Activated CD4-positive, alpha-beta T cell treated with anti-CD3 and anti-CD28 coated beads, Interleukin-2, amount 50 U/mL, for 24 hours (primary cell): ENCODE results near the gene KRT36.

Experiments
- DNase-seq, 2 donors: peaks; one replicate each; pipeline ENCODE4 v3.0.0-alpha.2; 2020; ENCODE audit warnings: low read depth in 1 of 2, low spot score in 1 of 2

Gene KRT36

DNA sequence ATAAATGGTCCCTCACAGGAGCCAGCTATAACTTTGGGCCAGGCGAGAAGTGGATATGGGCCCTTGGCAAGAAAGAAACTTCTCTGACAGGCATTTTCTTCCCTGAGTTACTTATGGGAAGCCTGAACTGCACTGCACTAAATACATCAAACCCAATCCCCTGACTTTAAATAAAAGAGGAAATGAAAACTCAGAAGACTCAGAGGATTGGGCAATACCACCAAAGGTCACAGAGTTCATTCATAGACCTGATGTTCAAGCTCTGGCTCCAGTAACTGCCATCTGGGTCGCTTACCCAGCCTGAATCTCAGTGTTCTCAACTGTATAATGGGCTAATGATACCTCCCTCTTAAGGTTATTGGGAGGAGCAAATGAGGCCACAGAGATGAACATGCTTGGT is 9.6 kb downstream of the KRT36 start:
- no peak for DNase-seq

DNA sequence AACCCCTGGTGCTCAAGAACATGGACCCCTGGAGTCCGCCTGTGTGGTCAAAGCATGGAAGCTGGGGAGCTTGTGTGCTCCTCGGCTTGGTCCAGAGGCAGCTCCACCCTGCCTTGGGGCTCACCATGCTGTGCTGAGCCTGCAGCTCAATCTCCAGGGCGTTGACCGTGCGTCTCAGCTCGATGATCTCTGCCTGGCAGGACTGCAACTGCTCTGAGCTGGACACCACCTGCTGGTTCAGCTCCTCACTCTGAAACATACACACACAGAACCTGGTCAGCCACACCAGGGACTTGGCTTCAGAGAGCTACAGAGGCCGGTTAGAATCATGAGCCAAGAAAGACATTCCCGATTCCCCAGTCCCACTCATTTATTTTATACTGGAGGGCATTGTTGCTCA is 11.5 kb downstream of the KRT36 start:
- no peak for DNase-seq

DNA sequence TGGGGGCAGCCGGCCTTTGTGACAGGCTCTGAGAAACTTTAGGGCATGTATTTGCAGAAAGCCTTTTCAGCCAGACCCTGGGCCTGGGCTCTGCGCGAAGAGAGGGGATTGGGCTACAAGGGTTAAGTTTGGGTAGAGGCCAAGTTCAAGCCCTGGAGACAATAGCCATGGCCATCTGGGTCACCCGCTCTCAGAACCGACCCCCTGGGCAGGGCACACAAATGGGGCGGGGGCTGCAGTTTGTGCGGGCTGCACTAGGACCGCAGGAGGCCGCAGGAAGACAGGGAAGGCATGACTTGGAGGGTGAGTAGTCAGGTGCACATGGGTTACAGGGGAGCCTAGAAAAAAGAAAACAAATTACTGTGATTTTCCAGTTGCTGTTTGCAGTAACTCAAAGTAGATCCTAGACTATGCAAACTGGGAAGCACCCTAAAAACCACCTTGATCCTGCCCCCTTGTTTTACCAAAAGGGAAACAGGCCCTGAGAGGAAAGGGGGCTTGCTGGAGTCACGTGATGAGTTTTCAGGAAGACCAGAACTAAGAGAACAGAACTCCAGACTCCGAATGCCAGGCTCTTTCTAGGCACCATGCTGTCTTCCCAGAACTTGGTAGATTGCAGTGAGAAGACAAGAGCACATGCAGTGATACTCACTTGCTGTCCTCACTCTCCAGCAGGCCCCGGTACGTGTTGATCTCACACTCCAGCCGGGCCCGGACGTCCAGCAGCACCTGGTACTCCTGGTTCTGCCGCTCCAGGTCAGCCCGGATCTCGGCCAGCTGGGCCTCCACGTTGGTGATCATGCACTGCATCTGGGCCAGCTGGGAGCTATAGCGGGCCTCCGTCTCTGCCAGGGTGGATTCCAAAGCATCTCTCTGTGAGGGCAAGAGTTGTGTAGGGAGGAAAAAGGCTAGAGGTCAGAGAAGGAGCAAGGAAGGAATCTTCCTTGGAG is 12.6 kb downstream of the KRT36 start:
- DNase-seq = no peak

DNA sequence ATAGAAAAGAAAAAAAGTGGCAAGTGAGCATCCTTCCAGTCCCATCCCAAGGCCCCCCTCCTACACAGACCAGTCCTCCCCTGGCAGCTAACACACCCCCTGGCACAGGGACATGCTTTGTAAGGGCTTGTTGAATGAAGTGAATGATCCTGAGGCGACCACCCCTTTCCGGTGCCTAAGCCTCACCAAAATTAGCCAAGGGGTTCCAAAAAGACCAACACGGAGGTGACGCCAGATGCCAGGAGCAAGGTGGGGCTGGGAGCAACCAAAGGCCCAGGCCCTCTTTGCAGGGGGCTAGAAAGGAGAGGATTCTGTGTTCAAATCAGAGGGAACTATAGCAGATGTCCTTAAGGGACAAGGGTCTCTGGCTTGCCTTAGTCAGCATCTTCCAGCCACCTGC is 14.3 kb downstream of the KRT36 start:
- DNase-seq = no peak

DNA sequence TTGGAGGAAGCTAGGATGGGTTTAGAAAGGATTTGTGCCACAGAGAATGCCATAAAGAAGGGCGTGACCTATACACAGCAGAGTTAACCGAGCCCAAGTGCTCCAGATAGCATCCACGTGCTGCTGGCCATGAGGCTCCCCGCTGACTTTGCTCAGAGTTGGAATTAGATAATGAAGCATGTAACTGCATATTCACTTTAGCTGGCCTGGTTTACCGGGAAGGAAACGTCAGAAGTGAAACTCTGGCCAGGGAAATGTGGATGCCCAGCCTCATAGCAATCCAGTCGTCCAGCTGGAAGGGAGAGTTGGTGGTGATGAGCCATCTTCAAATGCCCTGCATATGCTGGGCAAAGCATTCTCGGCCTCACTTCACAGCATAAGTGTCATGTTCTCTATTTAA is 14.8 kb downstream of the KRT36 start:
- no peak for DNase-seq

DNA sequence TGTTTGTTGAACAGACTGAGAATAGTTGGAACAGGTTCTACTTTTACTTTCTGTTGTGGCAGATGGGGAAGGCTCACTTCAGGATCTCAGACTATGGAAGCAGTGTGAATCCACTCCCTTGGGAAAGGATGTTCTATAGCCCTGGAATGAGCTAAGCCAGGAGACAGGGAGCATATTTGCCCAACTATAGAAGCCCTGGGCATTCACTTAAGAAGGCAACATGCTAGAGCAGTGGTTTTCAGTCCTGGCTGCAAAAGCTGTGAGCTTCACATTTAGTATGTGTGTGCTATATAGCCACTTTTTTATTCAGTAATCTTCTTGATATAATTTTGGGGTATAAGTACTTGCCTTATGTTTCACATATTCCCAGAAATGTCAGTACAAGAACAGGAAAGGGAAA is 21.4 kb downstream of the KRT36 start:
- no peak for DNase-seq

DNA sequence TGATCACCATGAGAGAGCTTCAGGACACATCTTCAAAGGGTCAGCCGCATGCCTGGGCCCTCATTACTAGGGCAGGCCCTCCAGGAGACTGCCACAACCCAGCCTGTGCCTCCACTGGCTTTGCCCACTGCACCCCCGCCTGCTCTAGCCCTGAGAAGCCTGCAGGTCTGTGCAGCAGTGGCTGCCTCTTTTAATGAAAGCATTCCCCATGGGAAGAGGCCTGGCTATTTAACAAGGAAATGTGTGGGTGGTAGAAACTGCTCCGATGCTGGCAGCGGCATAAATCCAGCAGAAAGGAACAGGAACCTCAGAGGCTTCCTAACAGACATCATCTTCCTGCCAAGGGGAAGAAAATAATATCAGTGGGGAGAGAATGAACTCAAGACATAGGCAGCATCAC is 22.1 kb downstream of the KRT36 start:
- no peak for DNase-seq

DNA sequence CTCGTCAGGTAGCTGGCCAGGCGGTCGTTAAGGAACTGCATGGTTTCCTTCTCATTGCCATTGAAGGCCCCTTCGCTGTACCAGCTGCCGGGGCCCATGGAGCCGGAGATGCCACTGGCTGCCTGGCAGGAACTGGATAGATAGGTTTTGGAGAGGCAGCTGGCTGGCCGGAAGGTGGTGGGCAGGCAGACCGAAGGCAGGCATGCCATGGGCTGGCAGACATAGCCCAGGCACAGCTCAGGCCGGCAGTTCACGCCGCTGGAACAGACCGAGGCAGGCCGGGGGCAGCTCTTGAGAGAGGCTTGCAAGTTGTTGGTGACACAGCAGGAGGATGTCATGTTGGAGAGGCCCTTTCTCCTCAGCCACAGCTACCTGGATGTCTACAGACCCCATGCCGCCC is 22.7 kb downstream of the KRT36 start, which contains the start of gene KRT32:
Gene KRT32, minus strand, starts transcription at position 399 of the 400 bp plus-strand sequence. Its CDS starts 61 bp downstream, at position 338.
- no peak for DNase-seq

DNA sequence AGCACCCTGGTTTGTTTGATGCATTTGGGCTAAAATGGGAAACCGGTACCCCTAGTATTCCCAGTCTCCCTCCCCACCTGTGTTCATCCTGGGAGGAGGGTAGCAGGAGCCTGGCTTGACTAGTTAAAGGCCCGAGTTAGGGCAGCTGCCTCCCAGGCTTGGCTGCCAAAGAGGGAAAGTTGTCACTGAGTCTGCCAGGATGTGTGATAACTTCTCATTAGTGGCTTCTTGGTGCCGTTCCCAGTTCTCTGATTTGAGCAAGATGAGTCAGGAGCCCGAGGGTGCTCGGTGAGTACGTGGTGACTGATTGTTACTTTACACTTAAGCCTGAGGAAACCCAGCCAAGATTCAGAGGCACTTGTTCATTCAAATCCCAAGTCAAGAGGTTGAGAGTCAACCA is 25.0 kb downstream of the KRT36 start:
- DNase-seq = no peak

DNA sequence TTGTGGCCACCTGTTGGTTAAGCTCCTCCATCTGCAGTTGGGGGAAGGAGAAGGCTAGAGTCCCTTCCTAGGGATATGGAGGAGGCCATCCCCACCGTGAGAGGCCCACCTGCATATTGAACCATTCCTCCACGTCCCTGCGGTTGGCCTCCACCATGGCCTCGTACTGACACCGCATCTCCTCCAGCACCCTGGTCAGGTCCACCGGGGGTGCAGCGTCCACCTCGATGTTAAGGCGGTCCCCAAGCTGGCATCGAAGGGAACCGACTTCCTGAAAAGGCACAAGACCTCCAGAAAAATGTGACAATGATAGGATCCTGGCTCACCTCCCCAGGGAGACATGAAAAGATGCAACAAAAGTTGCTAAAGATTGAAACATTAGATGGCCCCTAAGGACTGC is 25.5 kb downstream of the KRT36 start:
- DNase-seq = no peak

DNA sequence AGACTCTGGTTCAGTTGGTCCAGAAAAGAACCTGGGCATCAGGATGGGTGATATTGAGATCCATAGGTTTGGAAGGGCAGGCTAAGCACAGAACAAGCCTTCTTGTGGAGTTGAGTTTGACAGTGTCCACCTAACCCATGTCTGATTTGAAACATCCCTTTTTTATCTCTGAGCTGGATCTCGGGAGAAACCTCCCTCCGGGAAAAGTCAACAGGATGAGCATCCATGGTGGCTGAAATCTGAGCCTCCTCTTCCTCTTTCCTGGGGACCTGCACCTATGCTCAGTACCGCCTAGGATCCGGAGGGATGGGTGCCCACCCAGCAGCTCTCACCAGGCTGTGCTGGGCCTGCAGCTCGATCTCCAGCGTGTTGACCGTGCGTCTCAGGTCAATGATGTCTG is 26.0 kb downstream of the KRT36 start:
- no peak for DNase-seq

DNA sequence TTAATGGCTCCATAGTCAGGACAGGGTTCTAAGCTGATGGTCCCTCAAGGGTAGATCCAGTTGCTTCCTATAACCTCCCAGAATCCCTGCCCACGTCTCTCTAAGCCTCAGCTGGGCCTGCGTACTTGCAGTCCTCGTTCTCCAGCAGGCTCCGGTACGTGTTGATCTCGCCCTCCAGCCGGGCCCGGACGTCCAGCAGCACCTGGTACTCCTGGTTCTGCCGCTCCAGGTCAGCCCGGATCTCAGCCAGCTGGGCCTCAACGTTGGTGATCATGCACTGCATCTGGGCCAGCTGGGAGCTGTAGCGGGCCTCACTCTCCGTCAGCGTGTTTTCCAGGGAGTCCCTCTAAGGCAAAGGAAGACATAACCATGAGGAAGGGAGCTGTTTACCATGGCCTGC is 27.0 kb downstream of the KRT36 start:
- no peak for DNase-seq

DNA sequence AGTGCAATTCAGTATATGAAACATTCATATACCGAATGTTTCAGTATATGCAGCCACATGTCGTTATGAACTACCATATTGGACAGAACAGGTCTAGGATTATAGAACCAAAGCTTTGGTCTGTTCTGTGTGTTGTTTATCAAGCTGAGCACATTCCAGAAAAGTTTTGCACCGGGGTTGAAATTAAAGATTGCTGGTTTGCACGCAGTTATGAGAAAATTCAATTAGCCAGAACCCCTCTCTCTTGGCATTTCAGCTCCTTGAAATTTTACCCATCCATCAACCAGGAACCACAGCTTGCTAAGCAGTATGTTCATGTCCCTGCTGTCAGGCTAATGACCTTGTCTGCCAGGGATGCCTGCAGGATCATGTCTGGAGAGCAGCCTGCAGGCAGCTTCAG is 32.0 kb downstream of the KRT36 start:
- no peak for DNase-seq

DNA sequence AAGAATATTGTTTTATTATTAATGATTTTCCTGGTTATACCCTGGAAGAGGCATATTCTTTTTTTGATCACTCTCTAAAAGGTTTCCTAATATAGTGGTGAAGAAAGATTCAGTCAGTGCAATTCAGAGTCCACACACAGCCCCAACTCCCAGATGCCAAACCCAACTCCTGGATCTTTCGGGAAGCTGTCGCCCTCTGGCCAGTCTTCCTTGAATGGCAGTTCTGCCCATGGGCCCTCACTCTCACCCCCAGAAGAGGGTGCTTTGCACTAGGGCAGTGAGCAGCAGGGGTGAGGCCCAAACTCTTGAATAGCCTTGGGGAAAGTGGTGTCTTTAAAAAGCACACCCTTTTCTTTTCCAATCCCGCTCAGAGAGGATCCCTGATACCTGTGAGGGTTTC is 33.5 kb downstream of the KRT36 start:
- no peak for DNase-seq

DNA sequence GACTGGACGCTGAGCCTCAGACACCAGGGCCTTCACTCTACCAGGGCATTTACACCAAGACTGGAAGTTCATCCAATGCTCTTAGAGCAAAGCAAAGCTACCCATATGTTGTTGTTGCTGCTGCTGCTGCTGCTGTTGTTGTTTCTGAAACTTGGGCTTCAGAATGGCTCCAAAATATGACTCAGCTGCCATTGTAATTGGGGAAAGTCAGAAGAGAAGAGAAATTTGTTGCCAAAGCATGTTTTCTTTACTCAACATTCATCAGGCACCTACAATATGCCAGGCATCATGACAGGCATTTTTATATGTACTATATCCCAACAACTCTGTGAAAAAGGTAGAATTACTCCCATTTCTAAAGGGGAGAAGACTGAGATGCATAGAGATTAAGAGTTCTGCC is 34.5 kb downstream of the KRT36 start:
- no peak for DNase-seq

DNA sequence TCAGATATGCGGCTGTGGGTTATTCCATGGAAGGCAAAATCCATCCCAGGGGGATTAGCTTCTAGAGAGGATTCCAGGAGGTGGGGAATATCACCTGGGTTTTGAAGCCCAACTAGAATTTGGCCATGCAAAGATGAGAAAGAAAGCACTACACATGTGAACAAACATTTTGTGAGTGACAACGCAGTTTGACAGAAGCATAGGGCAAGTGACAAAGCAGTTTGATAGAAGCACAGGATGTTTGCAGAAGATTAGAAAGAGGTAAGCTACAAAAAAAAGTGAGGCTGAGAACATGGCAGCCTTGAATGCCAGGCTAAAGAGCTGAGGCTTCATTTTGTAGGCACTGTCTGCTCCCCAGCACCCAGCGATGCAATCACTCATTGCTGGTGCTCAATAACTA is 36.6 kb downstream of the KRT36 start:
- no peak for DNase-seq

DNA sequence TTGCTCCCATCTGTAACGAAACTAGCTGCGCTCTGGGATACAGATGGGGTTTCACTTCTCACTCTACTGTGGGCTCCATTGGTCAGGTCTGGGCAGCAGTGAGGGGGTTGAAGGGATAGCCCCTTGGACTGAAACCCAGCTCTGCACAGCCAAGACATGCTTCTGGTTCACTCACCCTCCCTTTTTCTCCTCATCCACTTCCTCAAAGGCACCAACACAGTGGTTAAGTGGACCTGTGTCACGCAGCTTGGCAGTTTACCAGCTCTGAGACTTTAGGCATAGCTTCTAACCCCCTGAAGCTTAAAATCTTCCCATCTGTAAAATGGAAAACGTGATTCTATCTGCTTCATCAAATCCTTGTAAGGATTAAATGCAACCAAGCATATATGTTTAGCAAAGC is 37.4 kb downstream of the KRT36 start:
- DNase-seq = no peak

DNA sequence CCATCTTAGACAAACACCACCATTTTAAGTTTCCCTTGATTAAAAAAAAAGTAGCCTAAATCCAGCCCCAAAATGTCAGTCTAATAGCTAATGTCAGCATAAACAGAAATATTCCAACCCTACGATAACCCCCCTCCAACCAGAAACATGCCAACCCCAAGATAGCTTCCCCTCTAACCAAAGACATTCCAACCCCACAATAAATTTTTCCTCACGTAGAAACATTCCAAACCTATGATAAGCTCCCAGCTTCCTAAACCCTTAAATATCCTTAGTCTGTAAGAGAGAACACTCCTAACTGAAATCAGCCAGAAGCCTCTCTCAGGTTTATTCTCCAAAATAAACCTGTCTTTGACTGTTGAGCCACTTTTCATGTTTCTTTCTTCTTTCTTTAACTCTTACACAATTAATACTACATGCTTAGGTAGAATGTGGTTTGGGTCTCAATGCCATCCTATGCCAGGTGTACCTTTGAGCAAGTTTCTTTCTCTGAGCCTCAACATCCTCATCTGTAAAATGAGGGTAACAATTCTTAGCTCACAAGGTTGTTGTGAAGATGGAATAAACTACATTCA is 38.5 kb downstream of the KRT36 start:
- no peak for DNase-seq

DNA sequence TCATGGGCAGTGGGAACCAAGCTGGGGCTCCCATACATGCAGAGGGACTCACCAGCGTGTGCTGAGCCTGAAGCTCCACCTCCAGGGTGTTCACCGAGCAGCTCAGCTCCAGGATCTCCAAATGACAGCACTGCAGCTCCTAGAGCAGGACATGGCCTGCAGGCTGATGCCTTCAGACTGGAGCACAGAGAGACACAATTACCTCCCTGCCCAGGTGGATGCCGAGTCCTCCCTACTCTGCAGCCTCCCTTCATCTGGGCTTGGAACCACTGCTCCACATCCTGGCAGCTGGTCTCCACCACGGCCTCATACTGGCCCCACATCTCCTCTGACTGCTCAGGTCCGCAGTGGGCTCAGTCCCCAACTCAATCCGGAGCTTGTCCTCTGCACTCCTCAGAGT is 40.7 kb downstream of the KRT36 start:
- DNase-seq = no peak

DNA sequence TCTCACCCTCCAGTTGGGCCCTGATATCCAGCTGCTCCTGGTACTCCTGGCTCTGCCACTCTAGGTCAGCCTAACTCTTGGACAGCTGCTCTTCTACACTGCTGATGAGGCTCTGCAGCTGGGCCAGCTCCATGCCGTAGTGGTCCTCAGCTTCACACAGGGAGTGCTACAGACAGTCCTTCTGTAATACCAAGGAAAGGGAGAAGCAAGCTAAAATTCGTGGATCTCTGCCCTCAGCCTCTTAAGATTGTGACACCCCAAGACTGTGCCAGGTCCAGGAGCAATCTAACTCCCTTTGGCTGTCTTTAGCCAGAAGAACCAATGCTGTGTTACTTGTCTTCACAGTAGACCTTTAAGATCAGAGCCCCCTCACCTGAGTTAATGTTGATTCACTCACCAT is 41.2 kb downstream of the KRT36 start:
- DNase-seq = no peak

DNA sequence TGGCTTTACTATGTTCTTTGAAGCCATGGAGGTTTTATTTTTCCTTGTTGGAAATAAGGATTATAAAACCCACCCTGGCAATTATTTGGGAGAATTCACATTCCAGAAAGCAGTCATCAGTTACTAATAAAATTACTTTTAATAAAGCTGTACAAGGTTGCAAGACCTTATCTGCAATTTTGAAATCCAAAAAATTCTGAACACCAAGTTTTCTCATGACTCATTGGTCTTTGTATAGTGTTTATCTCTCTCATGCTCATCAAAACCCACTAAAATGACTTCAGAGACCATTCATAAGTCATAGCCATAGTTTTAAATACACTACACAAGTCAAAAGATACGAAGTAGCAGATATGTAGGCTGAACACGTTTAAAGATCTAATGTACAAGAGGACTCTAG is 42.9 kb downstream of the KRT36 start:
- DNase-seq = no peak

DNA sequence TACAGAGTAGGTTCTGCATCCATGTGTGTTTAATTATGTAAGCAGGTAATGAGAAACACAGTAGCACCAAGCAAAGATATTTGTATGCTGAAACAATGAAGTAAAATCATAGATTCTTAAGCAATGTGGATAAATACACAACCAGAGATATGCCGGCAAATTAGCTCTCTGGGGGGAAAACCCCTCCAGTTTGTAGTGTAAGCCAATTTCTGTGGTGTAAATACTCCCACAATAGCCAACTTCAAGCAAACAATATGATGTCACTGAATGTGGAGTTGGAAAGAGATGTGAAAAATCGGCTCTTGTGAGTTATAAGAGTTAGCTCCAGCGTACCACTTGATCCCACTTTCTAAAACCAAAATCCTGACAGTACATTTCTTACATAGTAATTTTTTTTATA is 45.1 kb downstream of the KRT36 start:
- DNase-seq = no peak

DNA sequence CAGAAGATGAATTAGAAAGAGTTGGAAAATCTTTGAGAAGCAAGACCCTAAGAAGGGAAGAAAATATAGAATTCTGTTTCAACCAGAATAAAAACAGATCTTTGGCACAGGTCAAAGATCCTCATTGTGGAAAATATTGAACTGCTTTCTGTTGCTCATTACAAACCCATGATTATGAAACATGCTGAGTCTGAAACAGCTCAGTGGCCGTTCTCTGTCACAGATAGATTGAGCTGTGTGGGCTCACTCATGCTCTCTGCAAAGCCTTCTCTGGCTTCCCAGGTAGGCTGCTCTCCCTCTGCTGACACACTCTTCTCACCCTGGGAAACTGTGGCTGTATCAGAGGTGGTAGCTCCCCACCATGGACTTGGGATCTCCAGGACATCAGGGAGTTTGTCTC is 45.5 kb downstream of the KRT36 start:
- no peak for DNase-seq
